PC-9 (cell line): ENCODE data around the gene BICC1. TPM values are rescaled to one million over a fixed set of nuclear protein-coding genes. Genes with fewer than 3 reads are reported as not detected.
A peak's percentile ranks its signal among the peaks of the same experiment; 100 is the strongest.

Source experiments
- BruUV-seq: library from RNA; stranded (reverse); fragments of 400-500 nt; replicated peaks from 2 replicates; lab custom pipeline; 2021; lab: Mats Ljungman, UMichigan
- CTCF ChIA-PET: fragments of 300-600 bp; sonication (Branson Sonifier 250); formaldehyde crosslinking; loops from one replicate; lab custom pipeline; 2022; ENCODE audit warnings: antibody characterized with exemption; lab: Charles Lee
- POLR2A ChIA-PET: fragments of 300-600 bp; sonication (Branson Sonifier 250); formaldehyde crosslinking; loops from one replicate; lab custom pipeline; 2022; ENCODE audit warnings: antibody characterized with exemption; ENCODE audit not compliant: unreplicated experiment; lab: Charles Lee
- DNase-seq, 2 experiments: peaks; one replicate each; pipeline versions ENCODE4 v3.0.0 to v3.0.0-alpha.2; 2015 to 2022; ENCODE audit warnings: mixed read lengths in 1 of 2
- H2AFZ ChIP-seq: fragments of 200-600 bp; sonication (generic); 2 replicates; pipeline ENCODE4 v1.8.1; 2017; ENCODE audit warnings: antibody characterized with exemption
- H3F3A ChIP-seq: fragments of 200-600 bp; sonication (generic); 2 replicates; pipeline ENCODE4 v1.8.1; 2017; ENCODE audit warnings: antibody characterized with exemption, mild to moderate bottlenecking, low read depth; ENCODE audit not compliant: insufficient read depth
- H3K27ac ChIP-seq: fragments of 200-600 bp; sonication (generic); 2 replicates; pipeline ENCODE4 v1.6.1; 2016; ENCODE audit warnings: mixed run types
- H3K27me3 ChIP-seq: fragments of 200-600 bp; sonication (generic); 2 replicates; pipeline ENCODE4 v1.6.1; 2016; ENCODE audit warnings: low read depth, mixed run types; ENCODE audit not compliant: insufficient read depth
- H3K36me3 ChIP-seq: fragments of 200-600 bp; sonication (generic); 2 replicates; pipeline ENCODE4 v1.6.1; 2016; ENCODE audit warnings: low read depth, mixed run types
- H3K4me1 ChIP-seq: fragments of 200-600 bp; sonication (generic); replicated peaks from 2 replicates; pipeline ENCODE4 v1.6.1; 2016; ENCODE audit warnings: mixed run types; ENCODE audit not compliant: insufficient read depth
- H3K4me2 ChIP-seq: fragments of 200-600 bp; sonication (generic); 2 replicates; pipeline ENCODE4 v1.6.1; 2017; ENCODE audit warnings: mixed run types
- H3K4me3 ChIP-seq: fragments of 200-600 bp; sonication (generic); 2 replicates; pipeline ENCODE4 v1.6.1; 2016; ENCODE audit warnings: mixed run types
- H3K79me2 ChIP-seq: fragments of 200-600 bp; sonication (generic); 2 replicates; pipeline ENCODE4 v1.6.1; 2017; ENCODE audit warnings: low read depth, mixed run types
- H3K9me2 ChIP-seq: fragments of 200-600 bp; sonication (generic); 2 replicates; pipeline ENCODE4 v1.8.1; 2017; ENCODE audit warnings: mild to moderate bottlenecking; ENCODE audit not compliant: insufficient read depth
- H3K9me3 ChIP-seq: fragments of 200-600 bp; sonication (generic); 2 replicates; pipeline ENCODE4 v1.8.1; 2016; ENCODE audit warnings: low read depth; ENCODE audit not compliant: insufficient read depth
- H4K20me1 ChIP-seq: fragments of 200-600 bp; sonication (generic); 2 replicates; pipeline ENCODE4 v1.8.1; 2017; ENCODE audit not compliant: insufficient read depth
- CTCF ChIP-seq: fragments of 200-600 bp; sonication (generic); conservative IDR thresholded peaks from 2 replicates; pipeline ENCODE4 v1.6.1; 2017; ENCODE audit warnings: mixed run types, antibody characterized with exemption, mild to moderate bottlenecking, moderate library complexity
- EZH2 ChIP-seq: fragments of 200-600 bp; sonication (generic); IDR thresholded peaks from 2 replicates; pipeline ENCODE4 v1.8.0; 2017; ENCODE audit warnings: antibody characterized with exemption, low read depth
- intact Hi-C: fragments of 100-400 bp; cut with micrococcal nuclease; formaldehyde crosslinking; loops from one replicate; pipeline ENCODE4 v1.10.0; 2022; ENCODE audit not compliant: unreplicated experiment
- total RNA-seq: library from RNA; stranded (reverse); gene quantifications from 2 replicates; pipeline ENCODE4 v1.2.3, GENCODE V29; 2021

Gene BICC1
- total RNA-seq, 1 experiment from 2014 or later = not detected

- no TSS peak for BruUV-seq
- no peaks in the 10 kb centered on the region for H3K9me2 ChIP-seq
- no peak overlapping the region for H3K27ac ChIP-seq
- no peaks in the 10 kb centered on the region for H4K20me1 ChIP-seq
- intact Hi-C loops = loop anchor here (5.0 to 10.0 kb wide), 2 partner anchors 137 to 1259 kb away; no protein-coding TSS in a partner anchor
- H3K9me3 ChIP-seq = no peaks in the 10 kb centered on the region
- H2AFZ ChIP-seq = no peak overlapping the region
- no peaks in the 10 kb centered on the region for H3K79me2 ChIP-seq
- no peaks in the 10 kb centered on the region for H3K4me1 ChIP-seq
- no peak for DNase-seq
- CTCF ChIA-PET = no interaction called here
- H3K4me3 ChIP-seq = no peak overlapping the region
- H3F3A ChIP-seq = no peaks in the 10 kb centered on the region
- TF ChIP-seq EZH2 (no peak), CTCF (no peak)
- H3K36me3 ChIP-seq = no peaks in the 10 kb centered on the region
- POLR2A ChIA-PET = no interaction called here
- H3K4me2 ChIP-seq = no peak overlapping the region
- no peaks in the 10 kb centered on the region for H3K27me3 ChIP-seq
These were observed 272.7 kb downstream of the BICC1 start for GRCh38 chr10:58785354-58785753.

GRCh38 chr10:58791137-58791536 lies 278.5 kb downstream of the BICC1 start:
- no peaks in the 10 kb centered on the region for H3K4me1 ChIP-seq
- POLR2A ChIA-PET = no interaction called here
- no peaks in the 10 kb centered on the region for H4K20me1 ChIP-seq
- TF ChIP-seq CTCF = no peak
- TF ChIP-seq EZH2 = no peak
- H3K79me2 ChIP-seq = no peaks in the 10 kb centered on the region
- H3K27me3 ChIP-seq = no peaks in the 10 kb centered on the region
- H2AFZ ChIP-seq = no peak overlapping the region
- BruUV-seq = no TSS peak
- H3K36me3 ChIP-seq = no peaks in the 10 kb centered on the region
- H3K27ac ChIP-seq = no peak overlapping the region
- peak; percentile 9 to 42 for DNase-seq
- intact Hi-C loops = loop anchor here (10.0 kb wide), 1 partner anchor 64 kb away; no protein-coding TSS in a partner anchor
- CTCF ChIA-PET = no interaction called here
- no peaks in the 10 kb centered on the region for H3F3A ChIP-seq
- no peak overlapping the region for H3K4me2 ChIP-seq
- no peaks in the 10 kb centered on the region for H3K9me3 ChIP-seq
- H3K4me3 ChIP-seq = no peak overlapping the region
- no peaks in the 10 kb centered on the region for H3K9me2 ChIP-seq

- Histone ChIP-seq H4K20me1 (no peaks in the 10 kb centered on the region), H3K4me1 (no peaks in the 10 kb centered on the region), H3K27me3 (no peaks in the 10 kb centered on the region), H3K36me3 (no peaks in the 10 kb centered on the region), H3K79me2 (no peaks in the 10 kb centered on the region), H2AFZ (no peak overlapping the region), H3K27ac (no peak overlapping the region), H3K4me3 (no peak overlapping the region), H3K4me2 (no peak overlapping the region), H3F3A (no peaks in the 10 kb centered on the region), H3K9me3 (no peaks in the 10 kb centered on the region), H3K9me2 (no peaks in the 10 kb centered on the region)
- no TSS peak for BruUV-seq
- POLR2A ChIA-PET = no interaction called here
- CTCF ChIA-PET = no interaction called here
- no peak for DNase-seq
- TF ChIP-seq EZH2 (no peak), CTCF (no peak)
- intact Hi-C loops = loop anchor here (10.0 kb wide), 1 partner anchor 59 kb away; no protein-coding TSS in a partner anchor
These were observed 282.9 kb downstream of the BICC1 start for GRCh38 chr10:58795560-58795959.
